NB4 (cell line): Measurements from ENCODE around the gene KARS1.

Source experiments
- CTCF ChIP-seq: IDR thresholded peaks from one replicate; pipeline ENCODE4 v1.5.1; 2012; ENCODE audit warnings: low read depth, low read length
- MYC ChIP-seq: IDR thresholded peaks from 2 replicates; pipeline ENCODE4 v1.6.1; 2011; ENCODE audit warnings: low read depth, low read length
- POLR2A ChIP-seq: IDR thresholded peaks from 2 replicates; pipeline ENCODE4 v1.6.1; 2011; ENCODE audit warnings: mild to moderate bottlenecking; ENCODE audit not compliant: insufficient read length; ENCODE audit errors: extremely low read depth
- TF ChIP-seq, protein P1 (sequence below): IDR thresholded peaks from 2 replicates; pipeline ENCODE4 v1.6.1; 2011; ENCODE audit warnings: low read depth, low read length

DNA sequence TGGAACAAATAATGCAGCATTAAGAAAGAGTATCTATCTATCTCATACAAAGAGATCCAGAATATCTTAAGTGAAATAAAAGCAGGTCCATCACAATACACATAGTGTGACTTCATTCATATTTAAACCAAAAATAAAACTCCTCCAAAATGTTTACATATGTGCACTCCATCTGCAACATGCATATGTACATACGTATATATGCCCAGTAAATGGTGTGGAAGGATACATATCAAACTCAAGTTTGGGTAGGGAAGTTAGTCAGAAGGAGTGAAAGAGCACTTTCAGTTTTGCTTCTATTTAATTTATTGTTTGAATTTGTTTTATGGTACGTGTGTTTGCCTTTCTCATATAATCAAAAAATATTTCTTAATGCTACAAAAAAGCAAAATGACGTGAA is 12.4 kb downstream of the KARS1 start:
- TF ChIP-seq CTCF (no peak), POLR2A (no peak), MYC (no peak)
- TF ChIP-seq, protein P1, sequence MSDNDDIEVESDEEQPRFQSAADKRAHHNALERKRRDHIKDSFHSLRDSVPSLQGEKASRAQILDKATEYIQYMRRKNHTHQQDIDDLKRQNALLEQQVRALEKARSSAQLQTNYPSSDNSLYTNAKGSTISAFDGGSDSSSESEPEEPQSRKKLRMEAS: no peak
